HFFc6 (cell line): Measurements from ENCODE around the gene THSD1. TPM values are rescaled to one million over a fixed set of nuclear protein-coding genes. Genes with fewer than 3 reads are reported as not detected.
"Not testable (repeated sequence)": the region's sequence is repeated elsewhere in the genome, so short reads cannot be mapped to it uniquely, and the experiment has no call there.

ENCODE experiments used
- DNase-seq: peaks from one replicate; pipeline ENCODE4 v3.0.0-alpha.2; 2018
- H3K27ac Mint-ChIP-seq: 2 replicates; pipeline ENCODE4 v1.8.0; 2020; ENCODE audit warnings: mild to moderate bottlenecking, mixed read lengths
- H3K27me3 Mint-ChIP-seq: 2 replicates; pipeline ENCODE4 v1.8.0; 2021; ENCODE audit warnings: mild to moderate bottlenecking, moderate library complexity, mixed read lengths; ENCODE audit not compliant: insufficient read depth
- H3K36me3 Mint-ChIP-seq: 2 replicates; pipeline ENCODE4 v1.8.0; 2021; ENCODE audit warnings: low read depth, mixed read lengths
- H3K4me1 Mint-ChIP-seq: 2 replicates; pipeline ENCODE4 v1.8.0; 2020; ENCODE audit warnings: low read depth, mixed read lengths
- H3K4me3 Mint-ChIP-seq: 2 replicates; pipeline ENCODE4 v1.8.0; 2020; ENCODE audit warnings: mild to moderate bottlenecking, moderate library complexity, mixed read lengths
- H3K9me3 Mint-ChIP-seq: 2 replicates; pipeline ENCODE4 v1.8.0; 2020; ENCODE audit warnings: mild to moderate bottlenecking, mixed read lengths
- CTCF ChIP-seq: fragments of 200-600 bp; sonication (generic); IDR thresholded peaks from 2 replicates; pipeline ENCODE4 v1.5.0; 2021; ENCODE audit warnings: antibody characterized with exemption, mild to moderate bottlenecking
- total RNA-seq, 6 experiments: library from RNA; stranded (reverse); fragmentation: NEBNext Ultra II Directional; extraction: Animal tissue kit (Norgen Biotek cat#: 25700); gene quantifications; 2 replicates in 1 of 6; 3 replicates in 5 of 6; pipeline ENCODE4 v1.2.3, GENCODE V29; 2021

The THSD1 gene
- total RNA-seq, 6 experiments from 2014 or later = 2.6 to 6.1 (median 3.2) TPM

DNA sequence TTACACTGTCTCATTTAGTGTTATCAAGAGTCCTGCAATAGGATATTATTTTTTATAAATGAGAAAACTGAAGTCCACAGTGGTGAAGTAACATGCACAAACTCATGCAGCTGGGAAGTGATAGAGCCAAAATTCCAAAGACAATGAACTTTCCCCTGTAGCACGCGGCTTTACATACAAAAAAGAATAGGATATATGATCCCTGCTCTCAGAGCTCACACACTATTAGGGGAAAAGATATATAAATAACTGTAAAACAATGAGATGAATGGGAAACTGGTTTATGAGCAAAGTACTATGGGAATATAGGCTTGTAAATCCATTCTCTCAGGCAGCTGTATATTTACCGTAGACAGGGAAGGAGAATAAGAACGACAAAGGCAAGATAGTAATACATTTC is 39.7 kb downstream of the THSD1 start:
- Mint-ChIP-seq H3K27ac (no peak overlapping the region), H3K4me1 (peaks cover 10% of the 10 kb centered on the region), H3K27me3 (peaks cover 4% of the 10 kb centered on the region), H3K36me3 (no peaks in the 10 kb centered on the region), H3K4me3 (no peak overlapping the region), H3K9me3 (no peaks in the 10 kb centered on the region)
- TF ChIP-seq CTCF = no peak
- no peak for DNase-seq

- H3K9me3 Mint-ChIP-seq, H3K36me3 Mint-ChIP-seq, DNase-seq, H3K27me3 Mint-ChIP-seq, H3K4me1 Mint-ChIP-seq: not testable (repeated sequence)
- peak overlapping the region; percentile 44; the same call in 1 of the 2 replicates for H3K4me3 Mint-ChIP-seq
- peak overlapping the region; percentile 68; the same call in 1 of the 2 replicates for H3K27ac Mint-ChIP-seq
Observed at GRCh38 chr13:52362169-52362887, 43.6 kb downstream of the THSD1 start.

DNA sequence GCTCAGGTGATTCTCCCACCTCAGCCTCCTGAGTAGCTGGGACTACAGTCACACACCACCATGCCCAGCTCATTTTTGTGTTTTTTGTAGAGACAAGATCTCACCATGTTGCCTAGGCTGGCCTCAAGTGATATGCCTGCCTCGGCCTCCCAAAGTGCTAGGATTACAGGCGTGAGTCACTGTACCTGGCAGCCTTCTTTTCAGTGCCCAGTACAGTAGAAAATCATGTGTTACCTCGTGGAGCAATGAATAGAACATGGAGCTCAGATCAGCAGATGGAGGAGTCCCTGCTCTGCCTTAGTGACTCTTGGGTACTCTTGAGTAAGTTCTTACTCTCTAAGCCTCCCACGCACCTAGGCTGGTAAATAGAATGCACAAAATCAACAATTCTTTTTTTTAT is 44.7 kb downstream of the THSD1 start:
- Mint-ChIP-seq H3K27ac (peak overlapping the region; percentile 31; the same call in 1 of the 2 replicates), H3K4me1 (peaks cover 17% of the 10 kb centered on the region), H3K27me3 (peaks cover 4% of the 10 kb centered on the region; the same call in 1 of the 2 replicates), H3K9me3 (no peaks in the 10 kb centered on the region), H3K36me3 (no peaks in the 10 kb centered on the region), H3K4me3 (no peak overlapping the region)
- DNase-seq = no peak
- no peak for TF ChIP-seq CTCF

- Mint-ChIP-seq H3K4me1 (peaks cover 26% of the 10 kb centered on the region), H3K36me3 (no peaks in the 10 kb centered on the region)
Observed at GRCh38 chr13:52359534-52359933, 46.4 kb downstream of the THSD1 start.

DNA sequence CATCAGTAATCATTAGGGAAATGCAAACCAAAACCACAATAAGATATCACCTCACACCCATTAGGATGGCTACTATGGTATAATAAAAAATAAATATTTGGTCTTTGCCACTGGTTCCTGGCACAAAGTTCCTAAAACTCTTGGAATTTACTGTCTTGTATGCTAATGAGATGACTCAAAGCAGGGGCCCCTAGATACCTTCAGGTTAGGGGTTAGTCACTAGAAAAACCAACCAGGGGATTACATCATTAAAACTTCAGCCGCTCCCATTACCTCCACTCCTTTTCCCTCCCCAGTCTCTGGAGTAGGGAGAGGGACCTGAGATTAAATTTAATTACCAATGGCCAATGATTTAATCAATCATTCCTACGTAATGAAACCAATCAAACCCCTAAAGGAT is 49.6 kb downstream of the THSD1 start:
- no peaks in the 10 kb centered on the region for H3K9me3 Mint-ChIP-seq
- no peak overlapping the region; the same call in 1 of the 2 replicates for H3K27ac Mint-ChIP-seq
- no peak overlapping the region for H3K4me3 Mint-ChIP-seq
- peak; percentile 53 for DNase-seq
- TF ChIP-seq CTCF = no peak
- peaks cover 44% of the 10 kb centered on the region for H3K4me1 Mint-ChIP-seq
- H3K27me3 Mint-ChIP-seq = no peaks in the 10 kb centered on the region; the same call in 1 of the 2 replicates
- H3K36me3 Mint-ChIP-seq = no peaks in the 10 kb centered on the region

More at GRCh38 chr13:52359534-52359933, 46.4 kb downstream of the THSD1 start:
- Mint-ChIP-seq H3K27ac (no peak overlapping the region), H3K9me3 (no peaks in the 10 kb centered on the region), H3K27me3 (no peaks in the 10 kb centered on the region), H3K4me3 (no peak overlapping the region)
- no peak for TF ChIP-seq CTCF
- DNase-seq = no peak

- no peak for TF ChIP-seq CTCF
- peak; percentile 74 for DNase-seq
- peaks cover 66% of the 10 kb centered on the region for H3K4me1 Mint-ChIP-seq
- no peaks in the 10 kb centered on the region; the same call in 1 of the 2 replicates for H3K27me3 Mint-ChIP-seq
- peak overlapping the region; percentile 66 for H3K27ac Mint-ChIP-seq
- H3K9me3 Mint-ChIP-seq = no peaks in the 10 kb centered on the region
- peak overlapping the region; percentile 10; the same call in 1 of the 2 replicates for H3K4me3 Mint-ChIP-seq
- H3K36me3 Mint-ChIP-seq = no peaks in the 10 kb centered on the region
Observed at GRCh38 chr13:52353193-52353592, 52.8 kb downstream of the THSD1 start.
